Measurements from ENCODE around the gene FBXL12.
"Not testable (repeated sequence)": the region's sequence is repeated elsewhere in the genome, so short reads cannot be mapped to it uniquely, and the experiment has no call there.

FBXL12 gene

DNA sequence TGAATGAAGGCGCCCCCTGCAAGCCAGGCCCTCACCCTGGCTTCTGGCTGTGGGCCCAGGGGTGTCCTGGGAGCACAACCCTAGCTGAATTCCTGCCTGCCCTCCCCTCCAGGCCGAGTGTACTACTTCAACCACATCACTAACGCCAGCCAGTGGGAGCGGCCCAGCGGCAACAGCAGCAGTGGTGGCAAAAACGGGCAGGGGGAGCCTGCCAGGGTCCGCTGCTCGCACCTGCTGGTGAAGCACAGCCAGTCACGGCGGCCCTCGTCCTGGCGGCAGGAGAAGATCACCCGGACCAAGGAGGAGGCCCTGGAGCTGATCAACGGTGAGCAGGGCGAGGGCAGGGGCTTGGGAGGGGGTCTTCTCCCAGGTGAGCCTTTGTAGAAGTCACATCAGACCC lies 19.4 kb upstream of the FBXL12 start:
- FAIRE-seq = no peak

DNA sequence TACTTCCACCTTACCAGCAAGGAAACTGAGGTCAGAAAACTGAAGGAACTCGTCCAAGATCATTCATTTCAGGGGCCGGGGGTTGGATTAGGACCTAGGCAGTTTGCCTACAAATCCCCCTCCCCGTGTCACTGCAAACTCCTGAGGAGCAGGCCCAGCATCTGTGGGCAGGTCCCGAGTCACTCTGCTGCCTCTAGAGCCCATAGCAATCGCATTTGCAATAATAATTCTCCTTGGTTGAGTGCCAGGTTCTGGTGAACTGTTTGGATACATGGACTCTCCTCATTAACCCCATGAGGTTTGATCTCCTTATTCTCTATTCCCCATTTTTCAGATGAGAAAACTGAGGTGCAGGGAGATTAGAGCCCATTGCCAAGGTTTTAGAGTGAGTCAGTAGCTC lies 17.1 kb upstream of the FBXL12 start:
- FAIRE-seq = no peak

GRCh38 chr19:9835507-9835949 lies 16.6 kb upstream of the FBXL12 start:
- no peak for FAIRE-seq

DNA sequence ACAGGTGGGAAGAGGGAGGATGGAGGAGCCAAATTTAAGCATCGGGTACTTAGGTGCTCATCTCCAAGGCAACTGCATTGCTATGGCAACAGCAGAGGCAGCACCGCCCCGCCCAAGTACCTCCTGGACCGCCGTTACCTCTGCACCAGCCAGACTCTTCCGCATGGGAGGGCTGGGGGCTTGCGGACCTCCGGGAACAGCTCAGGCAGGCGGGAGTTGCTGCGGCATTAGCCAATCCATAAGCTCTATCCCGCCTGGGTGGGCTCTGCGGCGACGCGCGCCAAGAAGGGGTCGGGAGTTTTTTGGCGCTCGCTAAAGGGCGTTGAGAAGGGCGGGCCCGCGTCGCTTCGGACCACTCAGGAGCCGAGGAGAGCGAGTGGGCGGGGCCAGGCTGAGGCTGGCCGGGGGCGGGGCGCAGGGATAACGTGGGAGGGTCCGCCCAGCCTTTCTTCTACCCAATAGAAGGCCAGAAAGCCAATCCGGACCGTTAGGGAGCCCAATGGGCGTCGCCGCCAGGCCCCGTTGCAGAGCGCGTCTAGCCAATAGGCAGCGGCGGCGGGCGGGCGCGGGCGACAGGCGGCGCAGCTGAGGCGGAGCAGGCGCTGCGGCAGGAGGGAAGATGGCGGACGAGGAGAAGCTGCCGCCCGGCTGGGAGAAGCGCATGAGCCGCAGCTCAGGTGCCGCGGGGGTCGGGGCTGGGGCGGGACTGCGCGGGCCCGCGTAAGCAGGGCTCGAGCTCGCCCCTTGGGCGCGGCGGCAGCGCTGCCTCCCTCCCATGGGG lies 16.0 kb upstream of the FBXL12 start, which contains the start of gene PIN1:
Gene PIN1 (plus strand): TSS at position 593 of the 781 bp plus-strand sequence. CDS start 27 bp downstream, at position 620.
- FAIRE-seq = peak; percentile 87

DNA sequence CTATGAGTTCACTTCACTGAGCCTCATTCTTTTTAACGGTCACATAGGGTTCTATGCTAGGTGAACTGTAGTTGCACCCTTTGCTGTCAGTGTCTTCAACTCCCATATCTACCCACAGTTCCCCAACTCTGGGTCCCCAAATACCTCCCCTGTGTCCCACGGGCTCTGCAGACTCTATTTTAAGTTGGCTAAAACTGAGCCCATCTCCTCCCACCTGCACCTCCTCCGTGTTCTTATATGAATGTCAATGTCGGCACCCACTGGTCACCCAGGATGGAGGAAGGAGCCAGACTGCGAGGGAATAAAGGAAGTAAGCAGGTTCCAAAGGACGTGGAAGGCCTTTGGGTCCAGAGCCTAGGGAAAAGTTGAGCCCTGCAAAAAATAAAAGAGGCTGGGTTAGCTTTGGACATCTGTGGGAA lies 15.4 kb upstream of the FBXL12 start:
- no peak for FAIRE-seq

GRCh38 chr19:9828551-9829063 lies 9.7 kb upstream of the FBXL12 start:
- no peak for FAIRE-seq

- no peak for FAIRE-seq
Measured at GRCh38 chr19:9827289-9828238, 8.7 kb upstream of the FBXL12 start, which contains the start of gene UBL5. Gene UBL5 (plus strand): TSS chr19:9827918. CDS start chr19:9828338, 420 bp downstream.

DNA sequence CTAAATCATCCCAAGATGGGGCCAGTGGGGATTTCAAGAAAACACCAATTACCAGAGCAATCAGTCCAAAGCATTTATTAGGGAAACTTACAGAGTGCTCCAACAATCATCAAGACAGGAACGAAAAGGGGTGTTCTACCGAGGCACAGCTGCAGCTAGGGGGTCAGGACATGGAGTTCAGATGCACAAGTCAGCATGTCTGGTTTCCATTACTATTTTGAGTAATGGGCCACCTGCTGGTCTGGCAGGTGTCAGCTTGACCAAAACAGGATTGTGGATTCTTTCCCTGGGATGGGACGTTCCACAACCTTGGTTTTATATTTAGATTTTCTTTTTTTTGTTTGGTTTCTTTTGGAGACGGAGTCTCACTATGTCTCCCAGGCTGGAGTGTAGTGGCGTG lies 4.9 kb upstream of the FBXL12 start:
- FAIRE-seq = no peak

DNA sequence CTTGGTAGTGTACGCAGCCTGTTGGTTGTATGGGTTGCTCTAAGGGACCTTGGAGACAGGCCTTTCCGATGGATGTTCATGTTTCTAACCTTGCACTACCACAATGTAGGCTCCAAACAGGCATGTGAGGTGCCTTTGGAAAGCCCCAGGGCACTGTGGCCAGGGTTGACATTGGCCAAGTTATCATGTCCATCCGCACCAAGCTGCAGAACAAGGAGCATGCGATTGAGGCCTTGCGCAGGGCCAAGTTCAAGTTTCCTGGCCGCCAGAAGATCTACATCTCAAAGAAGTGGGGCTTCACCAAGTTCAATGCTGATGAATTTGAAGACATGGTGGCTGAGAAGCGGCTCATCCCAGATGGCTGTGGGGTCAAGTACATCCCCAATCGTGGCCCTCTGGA lies 1.2 kb upstream of the FBXL12 start:
- FAIRE-seq = not testable (repeated sequence)

GRCh38 chr19:9819596-9819909 lies 674 bp upstream of the FBXL12 start:
- no peak for FAIRE-seq

GRCh38 chr19:9818175-9818733 lies 625 bp downstream of the FBXL12 start:
- FAIRE-seq = no peak

GRCh38 chr19:9811139-9811538 lies 7.7 kb downstream of the FBXL12 start:
- no peak for FAIRE-seq

DNA sequence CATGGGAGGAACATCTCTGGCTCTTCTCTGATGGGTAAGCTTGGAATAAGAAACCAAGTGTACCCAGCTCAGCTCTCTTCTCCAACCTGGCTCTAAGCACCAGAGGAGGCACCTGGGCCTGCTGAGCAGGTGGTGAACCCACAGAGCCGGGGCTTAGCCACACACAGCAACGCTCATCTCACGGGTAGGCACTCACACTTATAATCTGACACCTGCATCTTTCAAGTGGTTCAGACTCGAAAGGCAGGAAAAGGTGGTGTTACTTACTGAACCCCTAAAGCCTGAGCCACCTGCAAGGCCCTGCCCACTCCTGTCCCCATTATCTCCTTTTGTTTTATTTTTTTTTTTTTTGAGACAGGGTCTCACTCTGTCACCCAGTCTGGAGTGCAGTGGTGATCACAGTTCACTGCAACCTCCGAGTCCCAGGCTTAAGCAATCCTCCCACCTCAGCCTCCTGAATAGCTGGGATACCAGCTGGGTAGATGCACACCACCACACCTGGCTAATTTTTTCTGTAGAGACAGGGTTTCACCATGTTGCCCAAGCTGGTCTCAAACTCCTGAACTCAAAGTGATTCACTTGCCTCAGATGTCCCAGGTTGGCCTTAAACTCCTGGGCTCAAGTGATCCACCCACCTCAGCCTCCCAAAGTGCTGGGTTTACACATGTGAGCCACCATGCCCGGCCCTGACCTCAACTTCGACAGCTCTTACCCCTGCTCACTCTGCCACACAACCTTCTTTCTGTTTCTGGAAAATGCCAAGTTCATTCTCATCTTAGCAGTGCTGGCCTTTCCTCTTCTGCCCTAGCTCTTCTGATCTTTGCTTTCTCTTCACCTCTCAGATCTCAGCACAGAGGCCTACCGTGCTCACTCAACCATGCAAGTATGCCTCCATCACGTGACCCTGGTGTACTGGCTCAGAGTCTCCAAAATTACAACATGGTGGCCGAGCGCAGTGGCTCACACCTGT lies 9.7 kb downstream of the FBXL12 start:
- no peak for FAIRE-seq

DNA sequence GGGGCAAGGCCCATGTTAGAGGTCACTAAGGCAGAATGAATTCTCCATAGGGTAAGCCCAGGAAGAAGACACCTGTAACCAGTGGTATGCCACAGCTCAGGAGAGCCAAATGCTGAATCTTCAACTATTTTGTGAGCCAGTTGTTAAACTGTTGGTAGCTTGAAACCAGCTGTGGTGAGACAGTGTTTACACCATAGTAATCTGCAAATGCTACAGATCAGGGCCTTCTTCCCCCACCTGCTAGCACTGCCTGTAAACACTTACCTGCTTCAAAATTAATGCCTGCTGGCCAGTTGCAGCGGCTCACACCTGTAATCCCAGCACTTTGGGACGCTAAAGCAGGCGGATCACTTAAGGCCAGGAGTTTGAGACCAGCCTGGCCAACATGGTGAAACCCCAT lies 12.1 kb downstream of the FBXL12 start:
- FAIRE-seq = no peak

GRCh38 chr19:9801976-9802375 lies 16.9 kb downstream of the FBXL12 start:
- FAIRE-seq = no peak

GRCh38 chr19:9799162-9799561 lies 19.7 kb downstream of the FBXL12 start:
- no peak for FAIRE-seq

DNA sequence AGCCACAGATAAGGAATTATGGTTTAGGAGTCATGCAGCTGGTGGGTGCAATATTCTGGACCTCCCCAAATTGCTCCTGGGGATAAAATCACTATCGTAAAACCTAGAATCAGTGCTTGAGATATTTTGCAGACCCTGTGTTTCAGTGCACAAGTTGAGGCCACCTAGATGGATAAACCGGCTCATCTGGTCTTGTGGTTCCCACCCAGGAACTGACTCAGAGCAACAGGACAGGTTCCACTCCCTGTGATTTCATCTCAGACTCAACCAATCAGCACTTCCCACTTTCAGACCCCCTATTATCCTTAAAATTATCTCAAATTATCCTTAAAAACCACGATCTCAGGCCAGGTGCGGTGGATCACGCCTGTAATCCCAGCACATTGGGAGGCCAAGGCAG lies 21.0 kb downstream of the FBXL12 start:
- no peak for FAIRE-seq

- FAIRE-seq = peak; percentile 97
Measured at GRCh38 chr19:9796113-9796773, 22.6 kb downstream of the FBXL12 start.

GRCh38 chr19:9793071-9793591 lies 25.7 kb downstream of the FBXL12 start:
- FAIRE-seq = no peak

- FAIRE-seq = no peak
Measured at GRCh38 chr19:9792206-9793070, 26.4 kb downstream of the FBXL12 start.

All from A204.1 (cell line).